NCI-H524 treated with DMSO at 0.1 percent for 48 hours (cell line): ENCODE results near the gene POM121L2.
"Not testable (repeated sequence)": the region's sequence is repeated elsewhere in the genome, so short reads cannot be mapped to it uniquely, and the experiment has no call there.

Experiments used
- DNase-seq: peaks from one replicate; lab custom pipeline; 2025; lab: John Stamatoyannopoulos, UW

The POM121L2 gene

DNA sequence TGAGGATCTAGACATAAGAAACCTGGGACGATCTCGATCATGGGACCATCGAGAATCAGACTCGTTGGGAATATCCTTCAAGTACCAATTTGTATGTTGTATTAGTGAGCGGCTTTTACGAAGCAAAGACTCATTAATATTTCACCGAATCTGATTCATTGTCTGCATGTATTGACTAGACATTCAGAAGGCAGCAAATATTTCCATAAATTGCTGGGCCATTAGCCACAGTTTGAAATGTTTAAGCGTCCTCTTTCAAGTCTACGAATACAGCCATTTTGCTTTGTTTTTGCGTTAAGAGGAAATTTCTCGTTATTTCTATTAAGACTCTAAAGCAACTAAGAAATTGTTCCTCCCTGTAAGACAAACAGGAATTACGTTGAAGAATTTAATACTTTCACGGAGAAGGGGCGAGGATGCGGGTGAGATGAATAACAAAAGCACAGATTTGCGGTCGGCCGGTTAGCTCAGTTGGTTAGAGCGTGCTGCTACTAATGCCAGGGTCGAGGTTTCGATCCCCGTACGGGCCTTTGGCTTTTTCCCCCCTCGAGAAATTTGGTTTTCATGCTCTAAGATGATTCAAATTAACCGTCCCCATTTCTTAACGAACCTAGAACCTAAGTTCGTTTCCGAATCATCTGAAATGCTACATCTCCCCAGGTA, 18.5 kb downstream of the POM121L2 start:
- DNase-seq = peak; percentile 6

GRCh38 chr6:27290850-27291208, 21.2 kb downstream of the POM121L2 start:
- DNase-seq = no peak

DNA sequence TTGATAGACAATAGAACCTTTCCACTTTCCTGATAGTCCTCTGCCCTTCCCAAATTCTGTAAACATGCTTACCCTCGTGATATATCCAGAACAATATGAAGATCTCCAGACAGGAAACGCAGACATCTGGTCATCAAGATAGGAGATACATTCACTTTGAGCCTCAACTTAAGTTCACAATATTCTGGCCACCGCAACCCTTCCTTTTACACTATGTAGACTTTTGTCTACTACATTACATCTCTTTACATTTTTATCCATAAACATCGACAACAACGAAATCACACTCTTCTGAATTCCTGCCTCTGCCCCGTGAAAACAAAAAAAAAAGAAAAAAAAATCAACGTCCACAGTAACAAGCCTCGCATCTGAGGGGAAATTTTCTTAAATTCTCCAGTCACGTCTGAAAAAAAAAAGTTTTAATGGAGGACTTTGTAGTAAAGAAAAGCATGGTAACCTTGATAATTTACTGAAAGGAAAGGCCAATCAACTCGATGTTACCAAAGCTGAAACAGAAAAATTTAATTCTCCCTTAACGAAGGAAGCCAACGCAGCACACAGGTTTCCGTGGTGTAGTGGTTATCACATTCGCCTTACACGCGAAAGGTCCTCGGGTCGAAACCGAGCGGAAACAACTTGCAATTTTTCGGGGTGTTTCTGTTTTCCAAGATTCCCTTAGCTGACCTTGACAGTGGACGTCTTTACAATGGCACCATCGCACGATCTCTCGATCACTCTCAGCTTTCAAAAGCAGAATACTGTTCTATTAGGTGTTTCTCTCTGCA, 21.8 kb downstream of the POM121L2 start:
- no peak for DNase-seq

DNA sequence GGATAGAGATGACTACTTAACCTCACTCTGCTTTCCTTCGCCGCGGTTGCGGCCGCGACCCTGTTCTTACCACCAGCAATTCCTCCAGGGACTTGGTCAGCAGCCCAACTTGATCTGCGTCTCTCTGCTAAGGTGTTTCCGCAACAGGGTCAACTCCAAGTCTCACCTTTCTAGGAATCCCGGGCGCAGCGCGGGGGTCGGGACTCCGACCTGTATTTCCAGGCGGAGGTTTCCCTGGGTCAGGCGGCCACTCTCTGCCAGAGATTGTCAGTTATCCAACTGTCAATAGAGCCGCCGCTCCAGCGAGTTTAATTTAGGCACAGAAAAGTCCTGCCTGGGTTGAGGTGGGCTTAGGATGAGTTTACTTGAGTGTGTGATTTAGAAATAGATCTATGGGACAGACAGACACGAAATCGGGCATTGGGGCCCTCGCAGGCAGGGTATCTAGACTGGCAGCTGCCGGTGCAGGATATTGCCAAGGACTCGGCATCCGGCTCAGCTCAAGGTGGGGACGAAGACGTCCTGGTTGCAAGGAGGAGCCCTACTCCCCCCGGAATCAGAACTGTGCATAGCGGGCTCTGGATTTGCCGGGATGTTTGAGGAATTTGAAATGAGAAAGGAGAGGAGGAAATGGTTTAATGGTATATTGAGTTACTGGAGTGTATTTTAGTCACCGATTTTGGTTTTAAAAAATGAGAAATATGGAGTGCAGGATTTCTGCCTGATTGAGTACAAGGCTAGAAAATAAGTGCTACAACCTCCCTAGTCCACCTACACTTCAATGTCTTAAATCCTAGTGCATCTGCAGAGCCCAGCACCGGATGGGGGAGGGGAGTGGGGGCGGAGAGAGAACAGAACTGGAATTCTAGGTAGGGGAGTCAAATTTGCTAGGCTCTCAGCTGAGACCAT, 23.7 kb downstream of the POM121L2 start:
- DNase-seq = no peak

GRCh38 chr6:27287751-27288135, 24.3 kb downstream of the POM121L2 start:
- no peak for DNase-seq

DNA sequence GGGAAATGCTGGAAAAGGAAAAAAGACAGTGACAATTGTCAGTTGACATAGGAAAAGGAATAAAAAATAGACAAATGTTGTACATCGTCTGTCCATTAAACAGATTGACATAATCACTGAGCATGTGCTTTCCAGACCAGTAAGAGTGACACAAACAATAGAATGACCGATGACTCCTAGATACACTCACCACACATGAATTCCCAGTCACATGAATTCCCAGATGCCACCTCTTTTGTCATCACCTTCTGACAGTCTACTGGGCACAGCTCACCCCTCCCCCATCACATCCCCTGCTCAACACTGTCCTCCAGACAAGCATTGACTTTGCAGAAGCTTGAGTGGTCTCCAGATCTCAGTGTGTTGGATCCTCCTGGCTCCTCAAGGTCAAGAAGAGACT, 25.9 kb downstream of the POM121L2 start:
- DNase-seq = no peak

- DNase-seq = no peak
These were observed 28.8 kb downstream of the POM121L2 start for GRCh38 chr6:27283279-27283678.

DNA sequence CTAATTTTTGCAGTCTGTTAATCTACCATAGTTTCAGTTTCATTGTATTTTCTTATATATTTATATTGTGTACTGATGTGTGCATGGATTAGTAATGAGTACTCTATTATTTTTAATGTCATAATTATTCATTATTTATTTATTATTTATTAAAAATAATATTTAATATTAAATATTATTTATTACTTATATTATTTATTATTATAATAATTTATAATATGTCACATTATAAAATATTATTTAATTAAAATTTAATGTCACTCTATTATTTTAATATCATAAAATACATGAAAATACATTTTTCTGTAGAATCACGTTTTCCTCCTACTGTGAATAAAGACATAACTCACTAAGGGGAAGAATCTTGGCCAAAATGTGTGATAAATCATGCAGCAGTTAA, 30.5 kb downstream of the POM121L2 start:
- no peak for DNase-seq

- no peak for DNase-seq
These were observed 31.0 kb downstream of the POM121L2 start for GRCh38 chr6:27281105-27281539.

DNA sequence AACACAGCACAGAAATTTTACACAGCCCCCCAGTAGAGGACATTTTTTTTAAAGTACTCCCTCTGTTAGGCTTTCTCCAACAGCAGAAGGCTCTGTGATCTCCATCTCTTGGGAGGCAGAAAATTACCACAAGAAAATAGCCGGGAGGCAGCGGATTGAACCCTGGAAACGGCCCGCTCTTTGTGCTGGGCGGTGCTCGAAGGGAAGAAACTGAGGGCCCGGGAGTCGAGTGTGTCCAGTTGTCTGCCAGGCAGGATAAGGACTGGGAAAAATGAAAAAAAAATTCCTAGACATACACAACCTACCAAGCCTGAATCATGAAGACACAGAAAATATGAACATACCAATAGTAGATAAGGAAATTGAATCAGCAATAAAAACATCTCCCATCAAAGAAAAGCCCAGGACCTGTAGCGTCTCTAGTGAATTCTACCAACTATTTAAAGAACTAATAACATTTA, 31.5 kb downstream of the POM121L2 start:
- DNase-seq = no peak

DNA sequence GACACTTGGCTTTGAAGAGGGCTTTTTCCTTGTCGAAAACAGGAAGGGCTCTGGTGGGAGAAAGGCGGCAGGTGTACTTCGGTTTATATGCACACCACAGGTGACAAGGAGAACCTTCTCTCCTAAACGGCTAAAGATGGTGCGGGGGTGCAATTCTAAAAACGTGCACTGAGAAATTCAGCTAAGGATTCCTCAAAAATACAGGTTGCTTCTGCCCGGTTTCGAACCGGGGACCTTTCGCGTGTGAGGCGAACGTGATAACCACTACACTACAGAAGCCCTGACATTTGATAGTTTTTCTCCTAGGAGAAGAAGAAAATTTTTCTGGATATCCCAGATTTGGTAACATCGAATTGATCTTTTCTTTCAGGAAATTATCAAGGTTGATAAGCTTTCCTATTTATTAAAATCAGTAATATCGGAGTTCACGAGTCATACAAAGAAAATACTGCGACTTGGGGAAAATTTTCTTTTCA, 32.0 kb downstream of the POM121L2 start:
- peak; percentile 27 for DNase-seq

DNA sequence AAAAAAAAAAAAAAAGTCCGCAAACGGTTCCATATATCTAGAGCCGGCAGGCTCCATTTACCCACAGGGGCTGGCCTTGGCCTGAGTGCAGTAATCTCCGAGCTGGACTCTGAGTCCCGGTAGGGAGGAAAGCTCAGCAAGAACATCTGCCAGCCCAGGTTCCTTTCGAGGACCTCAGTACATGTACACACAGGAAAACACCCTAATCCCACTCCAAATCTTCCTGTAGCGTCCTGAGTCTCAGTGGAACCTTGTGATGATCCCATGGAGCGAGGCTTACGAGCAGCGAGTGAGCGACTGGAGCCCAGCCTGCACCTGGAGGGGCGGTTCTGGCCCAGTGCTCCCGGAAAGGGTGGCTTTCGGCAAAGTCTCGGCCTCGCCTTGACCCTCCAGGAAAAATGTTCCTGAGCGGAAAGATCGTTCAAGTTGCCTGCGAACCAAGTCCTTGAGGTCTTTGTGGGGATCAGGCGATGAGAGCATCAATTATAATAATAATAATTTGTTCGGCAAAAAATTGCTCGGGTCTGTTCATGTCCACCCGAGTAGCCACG, 32.5 kb downstream of the POM121L2 start:
- DNase-seq = no peak

DNA sequence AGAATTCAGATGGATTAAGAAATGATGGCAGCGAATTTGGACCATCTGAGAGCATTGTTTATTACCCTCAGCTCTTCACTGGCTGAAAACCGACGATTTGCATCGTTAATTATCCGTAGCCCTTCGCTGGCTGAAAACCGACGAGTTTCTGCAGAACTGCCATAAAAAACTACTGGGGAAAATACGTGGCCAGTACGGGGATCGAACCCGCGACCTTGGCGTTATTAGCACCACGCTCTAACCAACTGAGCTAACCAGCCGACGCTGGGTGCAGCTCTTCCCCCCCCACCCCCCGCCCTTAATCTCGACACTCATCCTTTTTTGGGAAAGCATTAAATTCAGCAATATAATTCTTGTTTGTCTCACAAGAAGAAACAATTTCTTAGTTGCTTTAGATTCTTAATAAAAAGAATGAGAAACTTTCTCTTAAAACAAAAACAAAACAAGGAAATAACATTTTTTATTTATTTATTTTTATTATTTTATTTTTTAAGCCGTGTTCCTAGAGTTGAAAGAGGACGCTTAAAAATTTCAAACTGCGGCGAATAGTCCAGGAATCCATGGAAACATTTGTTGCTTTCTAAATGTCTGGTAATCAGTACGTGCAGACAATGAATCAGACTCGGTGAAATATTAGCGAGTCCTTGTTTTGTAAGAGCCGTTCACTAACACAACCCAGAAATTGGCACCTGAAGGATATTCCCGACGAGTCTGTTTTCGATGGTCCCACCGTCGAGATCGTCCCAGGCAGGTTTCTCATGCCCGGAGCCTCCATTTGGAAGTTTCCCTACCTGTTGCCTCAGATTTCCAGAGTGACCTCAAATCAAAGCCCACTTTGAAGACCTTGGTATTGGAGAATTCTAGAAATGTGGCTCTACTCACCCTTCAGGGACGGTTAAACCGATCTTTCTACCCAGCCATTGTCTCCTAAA, 36.8 kb downstream of the POM121L2 start:
- DNase-seq = no peak

- DNase-seq = no peak
These were observed 38.3 kb downstream of the POM121L2 start for GRCh38 chr6:27273783-27274182.

GRCh38 chr6:27268803-27269202, 43.3 kb downstream of the POM121L2 start:
- DNase-seq = no peak

DNA sequence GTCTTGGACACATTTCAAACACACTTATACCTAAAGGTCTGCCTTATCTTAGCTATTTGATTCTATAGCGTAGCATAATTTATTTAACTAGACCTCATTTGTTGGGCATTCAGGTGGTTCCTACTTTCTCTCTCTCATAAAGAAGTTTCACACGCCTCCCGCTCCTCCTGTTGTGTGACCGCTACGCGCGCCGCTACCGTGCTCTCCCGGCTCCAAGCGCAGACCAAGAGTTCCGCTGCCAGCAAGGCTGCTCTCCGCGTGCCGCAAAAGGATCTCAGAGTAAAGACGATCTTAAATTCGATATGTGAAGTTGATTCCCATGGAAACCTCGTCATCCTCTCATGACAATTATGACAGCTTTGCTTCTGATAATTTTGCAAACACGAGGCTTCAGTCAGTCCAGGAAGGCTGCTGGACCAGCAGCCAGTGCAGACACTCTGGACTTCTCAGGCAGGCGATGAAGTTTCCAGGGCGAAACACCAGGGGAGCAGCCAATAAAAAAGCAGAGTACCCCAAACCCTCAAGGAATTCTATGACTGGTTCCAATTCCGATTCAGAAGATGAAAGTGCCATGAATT, 44.1 kb downstream of the POM121L2 start:
- peak; percentile 9 for DNase-seq

GRCh38 chr6:27267003-27267402, 45.1 kb downstream of the POM121L2 start:
- DNase-seq = not testable (repeated sequence)

GRCh38 chr6:27263886-27264285, 48.2 kb downstream of the POM121L2 start:
- DNase-seq = no peak

DNA sequence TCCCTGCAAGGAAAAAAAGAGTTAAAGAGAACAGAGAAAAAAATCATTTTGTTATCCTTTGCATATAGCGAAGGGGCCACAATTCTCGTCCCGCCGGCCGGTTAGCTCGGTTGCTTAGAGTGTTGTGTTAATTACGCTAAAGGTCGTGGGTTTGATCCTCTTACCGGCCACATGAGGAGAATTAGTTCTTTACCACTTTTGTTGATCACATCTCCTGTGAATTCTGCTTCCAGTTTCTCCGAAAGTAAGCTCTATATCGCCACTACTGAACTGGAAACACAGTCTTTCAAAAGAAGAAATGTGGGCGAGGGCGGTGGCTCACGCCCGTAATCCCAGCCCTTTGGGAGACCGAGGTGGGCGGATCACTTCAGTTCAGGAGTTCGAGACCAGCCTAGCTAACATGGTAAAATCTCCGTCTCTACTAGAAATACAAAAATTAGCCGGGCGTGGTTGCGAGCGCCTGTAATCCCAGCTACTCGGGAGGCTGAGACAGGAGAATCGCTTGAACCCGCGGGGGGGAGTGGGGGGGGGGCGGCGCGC, 51.2 kb downstream of the POM121L2 start:
- DNase-seq = no peak

DNA sequence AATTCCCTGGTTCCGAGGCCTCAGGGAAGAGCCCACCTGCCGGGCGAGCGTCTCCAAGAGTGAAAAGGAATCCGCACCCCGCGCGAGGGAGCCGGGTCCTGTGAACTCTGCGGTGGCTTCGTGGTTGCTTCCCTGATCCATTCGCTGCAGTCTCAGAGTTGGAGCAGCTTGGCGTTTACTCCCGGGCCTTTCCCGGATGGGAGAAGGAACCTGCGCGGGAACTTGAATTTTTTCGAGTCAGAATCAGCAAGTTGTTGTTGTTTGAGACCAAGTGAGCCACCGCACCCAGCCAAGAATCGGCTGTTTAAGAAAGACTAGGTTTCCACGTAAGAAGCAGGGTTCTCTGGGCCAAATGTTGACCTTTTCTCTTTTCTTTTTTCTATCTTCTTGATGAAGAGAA, 51.7 kb downstream of the POM121L2 start:
- no peak for DNase-seq
